ENCODE measurements around the gene GJA10.

DNA sequence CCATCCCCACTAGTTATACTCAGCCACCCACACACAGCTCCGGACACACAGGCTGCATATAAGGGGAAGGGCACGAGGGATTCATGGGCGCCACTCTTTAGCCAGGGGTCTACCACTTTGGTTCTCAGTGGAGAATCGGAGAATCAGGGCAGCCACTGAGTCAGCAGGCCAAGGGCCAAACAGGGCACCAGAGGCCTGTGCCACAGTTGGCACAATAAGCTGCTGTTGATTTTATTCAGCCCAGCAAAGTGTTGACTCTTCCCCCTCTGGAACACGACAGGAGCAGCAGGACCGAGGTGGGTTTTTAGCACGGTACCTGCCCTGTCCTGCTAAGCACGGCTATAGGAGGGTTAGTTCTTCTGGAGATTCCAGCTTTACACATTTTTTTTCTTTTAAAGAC, 48.3 kb downstream of the GJA10 start:
- TF ChIP-seq ZNF274 (IDR thresholded peaks at IDR 0.05; ENCODE audit: low read depth, low read length) (no peak), YY1 (IDR thresholded peaks at IDR 0.05; ENCODE audit: insufficient read depth, insufficient read length) (no peak), SUZ12 (IDR thresholded peaks at IDR 0.05; ENCODE audit: extremely low read depth, insufficient read depth, insufficient read length) (no peak)

All from NT2/D1 (cell line).